Activated B cell treated with CpG ODN at 0.5 μM for 24 hours (primary cell): ENCODE measurements around the gene PTPN14. TPM values are rescaled to one million over a fixed set of nuclear protein-coding genes. Genes with fewer than 3 reads are reported as not detected.
"Not testable (repeated sequence)": the region's sequence is repeated elsewhere in the genome, so short reads cannot be mapped to it uniquely, and the experiment has no call there.

Source experiments
- ATAC-seq: fragments of 200-7000 bp; cut with Tn5 transposase; one replicate; pipeline ENCODE4 v1.10.0; 2021; ENCODE audit warnings: low read depth, mild to moderate bottlenecking, moderate library complexity
- CTCF ChIA-PET: fragments of 350-600 bp; sonication (Branson Sonifier 250); formaldehyde crosslinking; loops from one replicate; lab custom pipeline; 2021; ENCODE audit warnings: antibody characterized with exemption; lab: Charles Lee
- POLR2A ChIA-PET: fragments of 350-600 bp; sonication (Branson Sonifier 250); formaldehyde crosslinking; loops from one replicate; lab custom pipeline; 2021; ENCODE audit warnings: antibody characterized with exemption; lab: Charles Lee
- DNase-seq: peaks from one replicate; pipeline ENCODE4 v3.0.0; 2022
- H3K27ac Mint-ChIP-seq: one replicate; pipeline ENCODE4 v1.8.0; 2020; ENCODE audit warnings: mixed read lengths
- H3K27me3 Mint-ChIP-seq: one replicate; pipeline ENCODE4 v1.8.0; 2021; ENCODE audit warnings: mixed read lengths
- H3K36me3 Mint-ChIP-seq: one replicate; pipeline ENCODE4 v1.8.0; 2021; ENCODE audit warnings: low read depth, mixed read lengths
- H3K4me1 Mint-ChIP-seq: one replicate; pipeline ENCODE4 v1.8.0; 2021; ENCODE audit warnings: mixed read lengths
- H3K4me3 Mint-ChIP-seq: one replicate; pipeline ENCODE4 v1.8.0; 2020; ENCODE audit warnings: mild to moderate bottlenecking, mixed read lengths
- H3K9me3 Mint-ChIP-seq: one replicate; pipeline ENCODE4 v1.8.0; 2020; ENCODE audit warnings: mixed read lengths
- intact Hi-C: fragments of 100-400 bp; cut with micrococcal nuclease; formaldehyde crosslinking; loops from one replicate; pipeline ENCODE4 v1.15.1; 2024
- total RNA-seq: library from RNA; stranded (reverse); gene quantifications from 2 replicates; pipeline ENCODE4 v1.2.3, GENCODE V29; 2022
- TF ChIP-seq, protein P1 (sequence below): fragments of 200-600 bp; IDR thresholded peaks from one replicate; pipeline ENCODE4 v1.8.0; 2022; ENCODE audit warnings: antibody characterized with exemption, mild to moderate bottlenecking

The PTPN14 gene
- total RNA-seq, 1 donor from 2014 or later: not detected

DNA sequence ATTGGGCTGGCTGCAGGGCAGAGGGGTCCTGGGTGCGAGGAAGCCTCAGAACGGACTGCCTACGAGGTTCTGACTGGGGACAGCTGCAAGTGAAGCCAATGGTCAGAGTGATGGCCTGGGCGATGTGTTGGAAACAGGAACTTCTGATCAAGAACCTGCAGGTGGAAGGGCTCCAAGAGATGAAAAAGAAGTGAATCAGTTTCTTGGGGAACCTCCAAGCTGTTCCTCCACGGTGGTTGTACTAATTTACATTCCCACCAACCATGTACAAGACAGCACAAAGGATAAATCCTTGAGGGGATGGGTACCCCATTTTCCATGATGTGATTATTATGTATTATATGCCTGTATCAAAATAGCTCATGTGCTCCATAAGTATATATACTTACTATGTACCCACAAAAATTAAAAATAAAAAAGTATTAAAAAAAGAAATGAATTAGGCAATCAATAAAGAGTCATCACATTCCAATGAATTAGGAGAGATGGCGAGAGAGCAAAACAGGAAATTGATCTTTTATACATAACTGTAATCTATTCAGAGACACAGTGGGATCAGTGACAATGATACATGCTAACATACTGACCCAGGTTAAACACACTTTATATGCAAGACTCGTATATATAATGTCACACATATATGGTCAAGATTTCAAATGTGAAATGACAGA, 58.1 kb downstream of the PTPN14 start:
- ChIA-PET CTCF (no interaction called here), POLR2A (no interaction called here)
- TF ChIP-seq, protein P1, sequence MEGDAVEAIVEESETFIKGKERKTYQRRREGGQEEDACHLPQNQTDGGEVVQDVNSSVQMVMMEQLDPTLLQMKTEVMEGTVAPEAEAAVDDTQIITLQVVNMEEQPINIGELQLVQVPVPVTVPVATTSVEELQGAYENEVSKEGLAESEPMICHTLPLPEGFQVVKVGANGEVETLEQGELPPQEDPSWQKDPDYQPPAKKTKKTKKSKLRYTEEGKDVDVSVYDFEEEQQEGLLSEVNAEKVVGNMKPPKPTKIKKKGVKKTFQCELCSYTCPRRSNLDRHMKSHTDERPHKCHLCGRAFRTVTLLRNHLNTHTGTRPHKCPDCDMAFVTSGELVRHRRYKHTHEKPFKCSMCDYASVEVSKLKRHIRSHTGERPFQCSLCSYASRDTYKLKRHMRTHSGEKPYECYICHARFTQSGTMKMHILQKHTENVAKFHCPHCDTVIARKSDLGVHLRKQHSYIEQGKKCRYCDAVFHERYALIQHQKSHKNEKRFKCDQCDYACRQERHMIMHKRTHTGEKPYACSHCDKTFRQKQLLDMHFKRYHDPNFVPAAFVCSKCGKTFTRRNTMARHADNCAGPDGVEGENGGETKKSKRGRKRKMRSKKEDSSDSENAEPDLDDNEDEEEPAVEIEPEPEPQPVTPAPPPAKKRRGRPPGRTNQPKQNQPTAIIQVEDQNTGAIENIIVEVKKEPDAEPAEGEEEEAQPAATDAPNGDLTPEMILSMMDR: no peak
- intact Hi-C loops: no loop called here
- Mint-ChIP-seq H3K27ac (no peak overlapping the region), H3K27me3 (peaks cover 2% of the 10 kb centered on the region), H3K4me3 (no peak overlapping the region), H3K4me1 (no peaks in the 10 kb centered on the region), H3K36me3 (no peaks in the 10 kb centered on the region), H3K9me3 (no peaks in the 10 kb centered on the region)
- no peak for DNase-seq
- no peak for ATAC-seq

DNA sequence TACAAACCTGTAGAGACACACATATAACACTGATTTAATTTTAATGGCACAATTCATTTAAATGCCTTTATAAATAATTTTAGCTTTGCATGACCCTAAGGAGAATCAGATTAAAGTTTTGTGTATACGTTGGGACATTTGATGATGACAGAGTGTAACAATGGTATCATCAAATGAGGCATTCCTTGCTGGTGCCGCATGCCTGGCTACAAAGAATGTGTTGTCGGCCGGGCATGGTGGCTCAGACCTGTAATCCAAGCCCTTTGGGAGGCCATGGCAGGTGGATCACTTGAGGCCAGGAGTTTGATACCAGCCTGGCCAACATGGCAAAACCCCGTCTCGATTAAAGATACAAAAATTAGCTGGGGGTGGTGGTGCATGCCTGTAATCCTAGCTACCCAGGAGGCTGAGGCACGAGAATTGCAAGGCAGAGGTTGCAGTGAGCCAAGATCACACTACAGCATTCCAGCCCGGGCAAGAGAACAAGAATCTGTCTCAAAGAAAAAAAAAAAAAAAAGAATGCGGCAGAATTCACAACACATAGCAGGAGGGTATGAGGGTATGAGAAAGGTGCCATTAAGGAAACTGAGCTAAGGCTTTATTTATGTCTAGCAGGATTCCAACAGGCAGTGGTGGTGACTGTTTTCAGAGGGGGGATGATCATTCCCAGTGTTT, 58.9 kb downstream of the PTPN14 start:
- Mint-ChIP-seq H3K9me3 (no peaks in the 10 kb centered on the region), H3K27me3 (peaks cover 2% of the 10 kb centered on the region), H3K36me3 (no peaks in the 10 kb centered on the region), H3K27ac (no peak overlapping the region), H3K4me1 (no peaks in the 10 kb centered on the region), H3K4me3 (no peak overlapping the region)
- ChIA-PET POLR2A (no interaction called here), CTCF (no interaction called here)
- TF ChIP-seq, protein P1: no peak
- intact Hi-C loops: no loop called here
- ATAC-seq: no peak
- DNase-seq: no peak

DNA sequence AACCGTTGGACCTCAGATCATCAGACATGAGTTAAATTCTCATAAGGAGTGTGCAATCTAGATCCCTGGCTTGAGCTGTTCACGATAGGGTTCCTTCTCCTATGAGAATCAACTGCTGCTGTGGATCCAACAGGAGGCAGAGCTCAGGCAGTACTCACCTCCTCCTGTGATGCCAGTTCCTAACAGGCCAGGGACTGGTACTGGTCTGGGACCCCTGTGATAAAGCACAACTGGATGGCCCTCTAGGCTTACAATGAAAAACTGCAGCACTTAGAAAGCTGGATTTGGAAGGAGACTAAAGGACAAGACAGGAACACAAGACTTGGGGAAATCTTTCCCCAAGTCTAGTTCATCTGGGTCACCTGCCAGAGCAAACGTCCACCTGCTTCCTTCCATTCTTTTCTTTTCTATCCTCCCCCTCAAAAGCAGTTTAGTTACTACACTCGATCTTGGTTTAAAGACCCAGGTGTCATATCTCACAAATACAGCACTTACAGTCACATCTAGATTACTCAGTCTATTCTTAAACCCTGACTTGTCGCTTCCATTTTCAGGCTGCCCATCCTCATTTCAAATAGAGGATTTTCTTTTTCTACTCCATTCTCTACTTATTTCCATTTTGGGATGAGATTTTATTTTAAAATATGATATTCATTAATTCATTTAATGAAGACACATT, 59.8 kb downstream of the PTPN14 start:
- TF ChIP-seq, protein P1: no peak
- ChIA-PET CTCF (no interaction called here), POLR2A (no interaction called here)

DNA sequence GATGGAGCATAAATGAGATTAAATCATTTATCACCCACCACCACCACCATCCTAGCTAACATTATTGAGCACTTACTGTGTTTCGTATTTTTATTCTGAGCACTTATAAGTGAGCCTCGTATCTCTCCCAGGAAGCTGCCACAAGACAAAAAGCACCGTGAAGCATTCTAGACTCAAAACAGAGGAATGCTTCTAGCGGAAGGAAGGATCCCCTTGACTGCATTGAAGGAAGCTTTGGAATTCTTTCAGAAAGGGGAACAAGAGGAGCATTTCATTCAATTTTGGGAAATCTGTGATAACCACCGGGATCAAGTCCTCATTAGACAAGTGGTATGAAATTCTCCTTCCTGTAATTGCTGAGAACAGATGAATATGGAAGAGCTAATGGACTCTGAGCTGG, 66.3 kb downstream of the PTPN14 start:
- DNase-seq (no peak), ATAC-seq (no peak)
- no peaks in the 10 kb centered on the region for H3K4me1 Mint-ChIP-seq
- ChIA-PET POLR2A (no interaction called here), CTCF (no interaction called here)
- TF ChIP-seq, protein P1: no peak
- H3K27ac Mint-ChIP-seq: no peak overlapping the region
- no peaks in the 10 kb centered on the region for H3K36me3 Mint-ChIP-seq
- H3K9me3 Mint-ChIP-seq: no peaks in the 10 kb centered on the region
- intact Hi-C loops: no loop called here
- peaks cover 4% of the 10 kb centered on the region for H3K27me3 Mint-ChIP-seq
- H3K4me3 Mint-ChIP-seq: no peak overlapping the region

More for the DNA sequence above, 59.8 kb downstream of the PTPN14 start:
- Mint-ChIP-seq H3K4me3 (no peak overlapping the region), H3K9me3 (no peaks in the 10 kb centered on the region), H3K27ac (no peak overlapping the region), H3K4me1 (no peaks in the 10 kb centered on the region), H3K27me3 (peaks cover 2% of the 10 kb centered on the region), H3K36me3 (no peaks in the 10 kb centered on the region)
- no peak for ATAC-seq
- intact Hi-C loops: no loop called here
- no peak for DNase-seq

DNA sequence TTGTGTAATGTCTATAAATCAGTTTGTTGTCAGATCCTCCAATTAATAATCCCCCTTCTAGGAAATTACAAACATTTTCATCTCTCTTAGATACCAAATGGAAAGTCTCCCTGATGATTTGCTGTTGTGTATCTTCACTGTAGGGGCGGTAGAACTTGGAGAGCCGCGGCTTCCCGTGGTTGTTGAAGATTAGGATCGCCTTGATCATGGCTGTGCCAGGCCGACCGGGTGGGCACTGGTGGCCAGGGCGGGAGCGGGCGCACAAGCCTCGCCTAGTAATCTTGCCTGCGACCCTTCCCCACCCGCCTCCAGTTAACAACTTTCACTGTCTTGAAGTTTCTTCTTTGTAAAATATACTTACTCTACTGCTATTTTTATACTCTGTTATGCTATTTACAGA, 68.2 kb downstream of the PTPN14 start:
- H3K27ac Mint-ChIP-seq, H3K27me3 Mint-ChIP-seq, DNase-seq, CTCF ChIA-PET, POLR2A ChIA-PET, intact Hi-C loops, H3K36me3 Mint-ChIP-seq, H3K4me3 Mint-ChIP-seq, H3K9me3 Mint-ChIP-seq, H3K4me1 Mint-ChIP-seq, ATAC-seq: not testable (repeated sequence)

DNA sequence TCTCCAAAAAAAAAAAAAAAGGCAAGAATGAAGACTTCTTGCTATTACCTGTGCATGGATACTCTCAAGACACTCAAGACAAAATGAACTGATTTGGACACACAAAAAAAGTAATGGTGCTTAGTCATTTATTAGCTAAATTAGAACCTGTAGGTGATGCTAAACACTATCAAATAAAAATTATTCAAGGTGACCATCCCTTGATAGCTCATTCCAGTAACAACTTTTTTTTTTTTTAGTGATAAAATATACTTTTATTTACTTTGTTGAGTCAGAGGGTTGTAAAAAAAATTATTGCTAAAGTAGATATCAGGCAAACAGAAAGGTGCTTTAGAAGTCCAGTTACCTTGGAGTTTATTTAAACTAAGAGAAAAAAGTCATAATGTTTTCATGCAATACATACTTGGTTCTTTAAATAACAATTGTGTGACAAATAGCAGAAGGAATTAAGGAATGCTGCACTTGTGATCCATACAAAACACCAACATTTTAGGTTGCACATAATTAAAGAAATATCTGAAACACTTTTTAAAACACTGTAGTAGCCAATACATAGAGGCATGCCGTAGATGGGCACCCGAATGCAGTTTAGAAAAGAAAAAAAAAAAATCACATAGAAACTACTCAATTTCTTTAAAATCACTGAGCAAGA, 69.3 kb downstream of the PTPN14 start:
- intact Hi-C loops, ATAC-seq, H3K9me3 Mint-ChIP-seq, H3K4me3 Mint-ChIP-seq, H3K36me3 Mint-ChIP-seq, H3K27ac Mint-ChIP-seq, DNase-seq, H3K27me3 Mint-ChIP-seq, CTCF ChIA-PET, POLR2A ChIA-PET, H3K4me1 Mint-ChIP-seq: not testable (repeated sequence)
